GM23248 (cell line): ENCODE measurements around the gene ARID3B. TPM values are rescaled to one million over a fixed set of nuclear protein-coding genes. Genes with fewer than 3 reads are reported as not detected.

Experiments
- DNase-seq: peaks from one replicate; pipeline ENCODE4 v3.0.0-alpha.2; 2015
- H2AFZ ChIP-seq: fragments of 200-600 bp; sonication (generic); 2 replicates; pipeline ENCODE4 v1.6.1; 2016; ENCODE audit warnings: antibody characterized with exemption
- H3F3A ChIP-seq: fragments of 200-600 bp; sonication (generic); 2 replicates; pipeline ENCODE4 v1.6.1; 2016; ENCODE audit warnings: mild to moderate bottlenecking, antibody characterized with exemption, mixed run types; ENCODE audit not compliant: insufficient read depth
- H3K27ac ChIP-seq: fragments of 200-600 bp; sonication (generic); 2 replicates; pipeline ENCODE4 v1.5.1; 2016; ENCODE audit warnings: mild to moderate bottlenecking
- H3K27me3 ChIP-seq: fragments of 200-600 bp; sonication (generic); replicated peaks from 2 replicates; pipeline ENCODE4 v1.6.1; 2016; ENCODE audit warnings: mild to moderate bottlenecking; ENCODE audit not compliant: insufficient read depth
- H3K36me3 ChIP-seq: fragments of 200-600 bp; sonication (generic); 2 replicates; pipeline ENCODE4 v1.6.1; 2016; ENCODE audit warnings: low read depth, mild to moderate bottlenecking
- H3K4me1 ChIP-seq: fragments of 200-600 bp; sonication (generic); 2 replicates; pipeline ENCODE4 v1.6.1; 2016; ENCODE audit warnings: mild to moderate bottlenecking; ENCODE audit not compliant: insufficient read depth
- H3K4me2 ChIP-seq: fragments of 200-600 bp; sonication (generic); one replicate; pipeline ENCODE4 v1.6.1; 2016; ENCODE audit warnings: mild to moderate bottlenecking; ENCODE audit not compliant: unreplicated experiment
- H3K4me3 ChIP-seq: fragments of 200-600 bp; sonication (generic); 2 replicates; pipeline ENCODE4 v1.5.1; 2016; ENCODE audit warnings: mild to moderate bottlenecking
- H3K79me2 ChIP-seq: fragments of 200-600 bp; sonication (generic); 2 replicates; pipeline ENCODE4 v1.6.1; 2016; ENCODE audit warnings: mild to moderate bottlenecking; ENCODE audit not compliant: insufficient read depth
- H3K9ac ChIP-seq: fragments of 200-600 bp; sonication (generic); 2 replicates; pipeline ENCODE4 v1.6.1; 2016; ENCODE audit warnings: mild to moderate bottlenecking
- H3K9me2 ChIP-seq: fragments of 200-600 bp; sonication (generic); 2 replicates; pipeline ENCODE4 v1.6.1; 2016; ENCODE audit warnings: mixed run types, mild to moderate bottlenecking, moderate library complexity; ENCODE audit not compliant: insufficient read depth
- H3K9me3 ChIP-seq: fragments of 200-600 bp; sonication (generic); one replicate; pipeline ENCODE4 v1.6.1; 2017; ENCODE audit warnings: low read depth
- H4K20me1 ChIP-seq: fragments of 200-600 bp; sonication (generic); 2 replicates; pipeline ENCODE4 v1.6.0; 2016; ENCODE audit not compliant: insufficient read depth
- EZH2 ChIP-seq: fragments of 200-600 bp; sonication (generic); IDR thresholded peaks from 2 replicates; pipeline ENCODE4 v1.6.1; 2018; ENCODE audit warnings: antibody characterized with exemption, mild to moderate bottlenecking; ENCODE audit not compliant: insufficient read depth, poor library complexity, severe bottlenecking
- EZH2phosphoT487 ChIP-seq: fragments of 200-600 bp; sonication (generic); IDR thresholded peaks from 2 replicates; pipeline ENCODE4 v1.6.1; 2018; ENCODE audit warnings: antibody characterized with exemption, moderate library complexity, mild to moderate bottlenecking, low read depth; ENCODE audit not compliant: insufficient read depth
- WGBS, 2 experiments: methylation state at CpG; one replicate each; pipeline ENCODE4 v1.1.6; 2015 to 2017; ENCODE audit warnings: low lambda C conversion rate in 2 of 2, low coverage in 1 of 2; ENCODE audit errors: missing lambda C conversion rate in 2 of 2; 5-methylcytosine and 5-hydroxymethylcytosine counted together
- in situ Hi-C: fragments of 300-500 bp; cut with MboI; formaldehyde crosslinking; loops from 2 replicates; pipeline ENCODE4 v1.15.0; 2020
- polyA plus RNA-seq: library from polyadenylated mRNA; unstranded; fragments of >200 nt; fragmentation: Nextera tagmentation; extraction: Ambion mirVana; gene quantifications from 2 replicates; pipeline ENCODE4 v1.2.1, GENCODE V29; 2016
- total RNA-seq: library from RNA; depleted of rRNA; stranded (reverse); fragments of >200 nt; shearing (Covaris generic); gene quantifications from 2 replicates; pipeline ENCODE4 v1.2.3, GENCODE V29; 2014

The ARID3B gene
- total and polyA plus RNA-seq, 2 experiments from 2014 or later: 2.1 to 4.9 TPM

DNA sequence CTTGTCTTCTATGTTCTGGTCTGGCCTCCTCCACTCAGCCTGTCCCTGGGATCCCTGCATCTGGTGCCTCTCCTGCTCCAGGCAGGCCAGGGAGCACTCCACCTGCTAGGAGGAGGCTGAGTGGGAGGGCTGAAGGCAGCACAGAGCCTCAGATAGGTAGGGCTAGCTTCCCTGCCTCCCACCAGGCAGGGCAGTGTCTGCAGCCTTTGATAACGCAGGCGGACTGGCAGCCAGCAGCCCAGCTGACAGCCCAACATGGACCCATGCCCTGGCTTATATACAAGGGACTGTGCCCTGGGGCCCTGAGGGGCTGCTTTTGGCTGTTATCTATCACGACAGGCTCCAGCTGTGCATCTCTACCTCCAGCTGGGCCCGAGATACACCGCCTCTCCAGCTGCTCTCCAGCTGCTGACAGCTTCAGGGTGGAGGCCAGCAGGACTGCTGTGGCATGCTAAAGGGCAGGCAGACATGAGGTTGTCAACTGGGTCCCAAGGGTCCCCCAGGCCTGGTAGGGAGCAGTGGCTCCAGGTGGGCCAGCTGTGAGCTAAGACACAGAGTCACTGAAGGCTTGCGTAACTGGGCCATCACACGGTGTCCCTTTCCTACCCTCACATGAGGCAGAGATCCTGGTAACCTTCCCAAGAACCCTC is 69.4 kb downstream of the ARID3B start:
- no peaks in the 10 kb centered on the region for H3K9me2 ChIP-seq
- peaks cover 7% of the 10 kb centered on the region for H3F3A ChIP-seq
- no peak overlapping the region for H2AFZ ChIP-seq
- H3K36me3 ChIP-seq: no peaks in the 10 kb centered on the region
- H3K4me1 ChIP-seq: peaks cover 4% of the 10 kb centered on the region; the same call in 1 of the 2 replicates
- no peaks in the 10 kb centered on the region for H3K27me3 ChIP-seq
- no peak for TF ChIP-seq EZH2phosphoT487
- no peak for TF ChIP-seq EZH2
- no peak for DNase-seq
- H3K9me3 ChIP-seq: no peaks in the 10 kb centered on the region
- no peak overlapping the region for H3K4me2 ChIP-seq
- 52 to 60% methylated on average over 7 of the region's 7 CpGs for WGBS, 2 experiments
- no peaks in the 10 kb centered on the region for H3K79me2 ChIP-seq
- H4K20me1 ChIP-seq: no peaks in the 10 kb centered on the region
- H3K9ac ChIP-seq: no peak overlapping the region
- in situ Hi-C loops: no loop called here
- no peak overlapping the region for H3K27ac ChIP-seq
- no peak overlapping the region for H3K4me3 ChIP-seq

DNA sequence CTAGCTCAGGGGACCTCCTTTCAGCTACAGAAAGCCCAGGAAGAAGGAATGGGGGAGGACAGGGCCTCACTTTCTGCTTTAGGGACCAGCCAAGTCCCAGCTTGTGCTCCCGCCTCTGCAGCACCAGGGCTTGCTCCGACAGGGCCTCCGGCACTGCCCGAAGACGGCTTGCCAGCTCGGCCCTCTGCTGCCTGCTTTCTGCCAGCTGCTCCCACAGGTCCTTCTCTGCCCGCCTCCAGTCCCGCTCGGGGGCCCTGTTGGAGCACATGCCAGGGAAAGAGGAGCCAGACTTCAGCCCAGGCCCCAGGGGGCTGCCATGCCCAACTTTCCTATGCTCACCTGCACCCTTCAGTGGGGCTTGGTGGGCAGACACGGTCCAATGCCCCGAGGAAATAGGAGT is 70.3 kb downstream of the ARID3B start:
- WGBS, 2 experiments: 79 to 85% methylated on average over 11 of the region's 11 CpGs
- Histone ChIP-seq H3K79me2 (peaks cover 7% of the 10 kb centered on the region), H3K4me2 (no peak overlapping the region), H3K9me2 (no peaks in the 10 kb centered on the region), H3K27ac (no peak overlapping the region), H4K20me1 (no peaks in the 10 kb centered on the region), H3F3A (peaks cover 12% of the 10 kb centered on the region), H3K36me3 (no peaks in the 10 kb centered on the region), H3K27me3 (no peaks in the 10 kb centered on the region), H3K9ac (no peak overlapping the region), H3K4me1 (peaks cover 4% of the 10 kb centered on the region; the same call in 1 of the 2 replicates), H2AFZ (no peak overlapping the region), H3K9me3 (no peaks in the 10 kb centered on the region), H3K4me3 (no peak overlapping the region)
- in situ Hi-C loops: no loop called here
- no peak for DNase-seq
- TF ChIP-seq EZH2 (no peak), EZH2phosphoT487 (no peak)

DNA sequence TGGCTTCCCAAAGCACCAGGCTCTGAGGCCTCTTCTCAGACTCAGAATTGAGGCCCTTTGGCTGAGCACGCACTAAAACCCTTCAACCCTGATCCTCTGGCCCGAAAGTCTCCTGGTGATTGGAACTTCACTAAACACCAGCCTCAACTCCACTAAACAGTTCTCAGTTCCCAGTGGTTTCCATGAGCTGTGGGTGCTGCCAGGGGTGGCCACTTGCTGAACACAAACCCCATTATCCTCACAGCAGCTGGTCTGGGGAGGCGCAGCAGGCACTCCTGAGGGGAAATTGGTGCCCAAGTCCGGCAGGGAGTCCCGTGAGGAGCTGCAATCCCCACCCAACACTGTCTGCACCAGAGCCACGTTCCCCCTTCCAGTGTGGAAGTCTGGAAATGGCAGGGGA is 70.8 kb downstream of the ARID3B start:
- Histone ChIP-seq H3K4me2 (no peak overlapping the region), H3K4me3 (no peak overlapping the region), H3K79me2 (peaks cover 12% of the 10 kb centered on the region), H3K9me3 (no peaks in the 10 kb centered on the region), H3K36me3 (no peaks in the 10 kb centered on the region), H2AFZ (no peak overlapping the region), H3K27me3 (no peaks in the 10 kb centered on the region), H3K9me2 (no peaks in the 10 kb centered on the region), H3K4me1 (peaks cover 6% of the 10 kb centered on the region), H4K20me1 (peaks cover 2% of the 10 kb centered on the region), H3F3A (peaks cover 16% of the 10 kb centered on the region), H3K9ac (no peak overlapping the region), H3K27ac (no peak overlapping the region)
- no peak for DNase-seq
- no peak for TF ChIP-seq EZH2phosphoT487
- no peak for TF ChIP-seq EZH2
- in situ Hi-C loops: no loop called here
- 79 to 87% methylated on average over 6 of the region's 6 CpGs for WGBS, 2 experiments

DNA sequence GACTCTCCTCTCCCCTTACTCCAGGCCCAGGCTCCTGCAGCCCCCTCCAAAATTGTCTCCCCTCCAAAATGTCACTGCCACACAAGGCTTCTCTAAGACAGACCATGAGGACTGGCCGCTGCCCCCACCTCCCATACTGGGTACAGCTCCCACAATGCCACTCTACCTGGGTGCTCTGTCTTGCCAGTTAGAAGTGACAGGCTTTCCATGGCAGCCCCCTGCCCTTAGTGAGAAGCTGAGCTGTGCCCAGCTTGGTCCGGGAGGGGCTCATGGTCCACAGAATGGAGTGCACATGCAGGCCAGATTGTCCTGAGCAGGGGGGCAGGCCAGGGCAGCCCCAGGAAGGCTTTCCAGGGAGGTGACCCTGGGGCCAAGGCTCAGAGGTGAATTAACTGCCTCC is 71.7 kb downstream of the ARID3B start:
- Histone ChIP-seq H3K36me3 (no peaks in the 10 kb centered on the region), H2AFZ (no peak overlapping the region), H4K20me1 (peaks cover 5% of the 10 kb centered on the region), H3K27ac (no peak overlapping the region), H3K27me3 (no peaks in the 10 kb centered on the region), H3F3A (peaks cover 24% of the 10 kb centered on the region), H3K9me2 (no peaks in the 10 kb centered on the region), H3K4me1 (peaks cover 14% of the 10 kb centered on the region), H3K4me2 (no peak overlapping the region), H3K4me3 (no peak overlapping the region), H3K9ac (no peak overlapping the region), H3K79me2 (peaks cover 21% of the 10 kb centered on the region), H3K9me3 (no peaks in the 10 kb centered on the region)
- WGBS, 2 experiments: 64 to 73% methylated on average over 2 of the region's 2 CpGs
- TF ChIP-seq EZH2phosphoT487 (no peak), EZH2 (no peak)
- DNase-seq: no peak
- in situ Hi-C loops: no loop called here
